Ovary (tissue), 9 donors: ENCODE data around the gene OPALIN. TPM values are rescaled to one million over a fixed set of nuclear protein-coding genes. Genes with fewer than 3 reads are reported as not detected.
A peak's percentile ranks its signal among the peaks of the same experiment; 100 is the strongest.

ENCODE experiments used
- DNase-seq, 5 donors: peaks; one replicate each; pipeline ENCODE4 v3.0.0-alpha.2; 2019 to 2020
- H3K27ac ChIP-seq, 2 donors: fragments of 200-600 bp; one replicate each; pipeline versions ENCODE4 v1.5.1 to v1.8.0; 2019 to 2022
- H3K27me3 ChIP-seq: fragments of 200-600 bp; one replicate; pipeline ENCODE4 v1.8.0; 2022
- H3K36me3 ChIP-seq: fragments of 200-600 bp; sonication (generic); one replicate; pipeline ENCODE4 v1.5.1; 2019
- H3K4me1 ChIP-seq: one replicate; pipeline ENCODE4 v1.8.1; 2013; ENCODE audit warnings: mild to moderate bottlenecking, moderate library complexity; ENCODE audit not compliant: insufficient read depth
- H3K4me3 ChIP-seq: fragments of 200-600 bp; sonication (generic); one replicate; pipeline ENCODE4 v1.5.1; 2017
- H3K9me3 ChIP-seq, 2 donors: fragments of 200-600 bp in 1 of 2; sonication (generic) in 1 of 2; one replicate each; pipeline versions ENCODE4 v1.5.1 to v1.8.1; 2013 to 2019; ENCODE audit warnings: mild to moderate bottlenecking in 1 of 2, moderate library complexity in 1 of 2
- EP300 ChIP-seq: sonication (generic); formaldehyde crosslinking; IDR thresholded peaks from one replicate; pipeline ENCODE4 v1.6.1; 2017; ENCODE audit warnings: antibody characterized with exemption
- POLR2A ChIP-seq: fragments of 450-650 bp; IDR thresholded peaks from one replicate; pipeline ENCODE4 v1.6.1; 2017; ENCODE audit warnings: antibody characterized with exemption, mild to moderate bottlenecking, moderate library complexity
- WGBS, 3 donors: extraction: QIAGEN DNeasy Blood & Tissue Kit in 1 of 3; methylation state at CpG; one replicate each; pipeline versions ENCODE4 v1.1.5 to v1.1.7; 2013 to 2017; 5-methylcytosine and 5-hydroxymethylcytosine counted together
- intact Hi-C, 4 donors: fragments of 100-400 bp; cut with DNase I; formaldehyde crosslinking; loops; one replicate each; pipeline versions ENCODE4 v1.11.0 to v1.15.1; 2022 to 2023
- polyA plus RNA-seq, 2 donors: library from polyadenylated mRNA; stranded (reverse); fragments of 200-250 nt in 1 of 2; fragments of 350-450 nt in 1 of 2; fragmentation: Illumina TruSeq in 1 of 2; extraction: RNeasy Lipid Tissue Mini Kit (QIAGEN cat#74804) in 1 of 2; gene quantifications; one replicate each; pipeline ENCODE4 v1.2.3, GENCODE V29; 2013 to 2014
- total RNA-seq, 7 donors: library from RNA; depleted of rRNA in 2 of 7; stranded (reverse); fragments of >200 nt in 2 of 7; fragmentation: NEBNext Ultra II Directional in 3 of 7; extraction: Animal tissue kit (Norgen Biotek cat#: 25700) in 3 of 7; gene quantifications; one replicate each; pipeline versions ENCODE4 v1.1.0 to v1.2.4, GENCODE V29; 2016 to 2023
- TF ChIP-seq, protein P1 (sequence below), 3 donors: fragments of 450-650 bp in 2 of 3; fragments of 200-600 bp in 1 of 3; IDR thresholded peaks; one replicate each; pipeline versions ENCODE4 v1.5.1 to v1.8.0; 2016 to 2022; ENCODE audit warnings: antibody characterized with exemption in 3 of 3, mild to moderate bottlenecking in 1 of 3
- donor health status: DM: no; HTN: no; CAD: no; lungs with moderate emphysema.
- donor health status: DM: no; HTN: no; CAD: no.
- donor health status: Bipolar disorder and iron deficiency.
- donor health status: DM: yes; HTN: yes; CAD: no.
- donor health status: DM: no; HTN: no; CAD: no.
- donor health status: DM: yes; HTN: yes; CAD: no.

Gene OPALIN
- total and polyA plus RNA-seq, 9 donors: 0.02 TPM; not detected in 8

- intact Hi-C loops: no loop called here
- no peak for DNase-seq
- no peaks in the 10 kb centered on the region for H3K9me3 ChIP-seq
- H3K36me3 ChIP-seq: no peaks in the 10 kb centered on the region
- no peak overlapping the region for H3K4me3 ChIP-seq
- peaks cover 2% of the 10 kb centered on the region for H3K4me1 ChIP-seq
- H3K27me3 ChIP-seq: no peaks in the 10 kb centered on the region
- 77 to 87% (median 78%) methylated on average over 5 of the region's 5 CpGs for WGBS, 3 donors
- H3K27ac ChIP-seq: no peak overlapping the region
- TF ChIP-seq EP300 (no peak), POLR2A (no peak)
- TF ChIP-seq, protein P1, sequence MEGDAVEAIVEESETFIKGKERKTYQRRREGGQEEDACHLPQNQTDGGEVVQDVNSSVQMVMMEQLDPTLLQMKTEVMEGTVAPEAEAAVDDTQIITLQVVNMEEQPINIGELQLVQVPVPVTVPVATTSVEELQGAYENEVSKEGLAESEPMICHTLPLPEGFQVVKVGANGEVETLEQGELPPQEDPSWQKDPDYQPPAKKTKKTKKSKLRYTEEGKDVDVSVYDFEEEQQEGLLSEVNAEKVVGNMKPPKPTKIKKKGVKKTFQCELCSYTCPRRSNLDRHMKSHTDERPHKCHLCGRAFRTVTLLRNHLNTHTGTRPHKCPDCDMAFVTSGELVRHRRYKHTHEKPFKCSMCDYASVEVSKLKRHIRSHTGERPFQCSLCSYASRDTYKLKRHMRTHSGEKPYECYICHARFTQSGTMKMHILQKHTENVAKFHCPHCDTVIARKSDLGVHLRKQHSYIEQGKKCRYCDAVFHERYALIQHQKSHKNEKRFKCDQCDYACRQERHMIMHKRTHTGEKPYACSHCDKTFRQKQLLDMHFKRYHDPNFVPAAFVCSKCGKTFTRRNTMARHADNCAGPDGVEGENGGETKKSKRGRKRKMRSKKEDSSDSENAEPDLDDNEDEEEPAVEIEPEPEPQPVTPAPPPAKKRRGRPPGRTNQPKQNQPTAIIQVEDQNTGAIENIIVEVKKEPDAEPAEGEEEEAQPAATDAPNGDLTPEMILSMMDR (IDR thresholded peaks at IDR 0.05): no peak
Observed at GRCh38 chr10:96374004-96374403, 15.2 kb upstream of the OPALIN start.

DNA sequence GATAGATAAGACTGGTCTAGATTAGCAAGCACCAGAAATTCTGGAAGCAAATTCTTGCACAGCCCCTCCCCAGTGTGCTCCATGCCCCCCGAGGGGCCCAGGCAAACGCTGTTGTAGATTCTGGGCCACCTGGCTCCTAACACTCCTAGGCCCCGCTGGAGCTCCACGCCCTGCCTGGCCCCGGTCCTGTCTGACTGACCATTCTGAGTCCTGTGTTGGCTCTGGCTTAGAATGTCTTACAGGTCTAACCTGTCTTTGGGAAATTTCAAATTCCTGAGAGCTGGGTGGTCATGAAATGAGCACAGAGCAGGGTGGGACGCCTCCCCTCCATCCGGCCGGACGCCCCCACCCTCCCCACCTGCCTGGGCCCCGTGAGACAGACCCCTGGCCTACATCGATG is 12.6 kb upstream of the OPALIN start:
- WGBS, 3 donors: 87 to 90% (median 87%) methylated on average over 11 of the region's 11 CpGs
- no peaks in the 10 kb centered on the region for H3K27me3 ChIP-seq
- H3K4me3 ChIP-seq: no peak overlapping the region
- H3K9me3 ChIP-seq: no peaks in the 10 kb centered on the region
- TF ChIP-seq, protein P1 (IDR thresholded peaks at IDR 0.05): no peak
- TF ChIP-seq POLR2A (no peak), EP300 (no peak)
- H3K4me1 ChIP-seq: peaks cover 2% of the 10 kb centered on the region
- intact Hi-C loops: no loop called here
- no peak for DNase-seq
- H3K36me3 ChIP-seq: no peaks in the 10 kb centered on the region
- no peak overlapping the region for H3K27ac ChIP-seq

DNA sequence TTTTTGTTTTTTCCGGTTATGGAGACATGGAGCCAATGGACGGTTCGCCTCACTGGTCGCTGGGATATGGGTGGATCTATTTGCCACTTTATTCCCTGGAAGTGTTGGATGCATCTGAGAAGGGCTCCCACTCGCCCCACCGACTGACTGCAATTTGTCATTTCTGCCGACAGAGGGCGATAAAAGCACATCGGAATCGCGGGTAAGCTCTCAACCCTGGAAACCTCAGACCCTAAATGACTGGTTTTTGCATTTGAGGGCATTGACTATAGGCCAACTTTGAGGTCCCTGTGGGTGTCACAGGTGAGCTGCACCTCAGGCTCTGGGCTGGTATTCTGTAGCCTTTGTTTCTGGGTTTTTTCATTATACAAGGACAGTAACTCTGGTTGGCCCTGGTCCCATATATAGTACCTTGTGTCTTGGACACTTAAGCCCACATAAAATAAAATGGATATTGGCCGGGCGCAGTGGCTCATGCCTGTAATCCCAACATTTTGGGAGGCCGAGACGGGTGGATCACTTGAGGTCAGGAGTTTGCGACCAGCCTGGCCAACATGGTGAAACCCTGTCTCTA is 11.9 kb upstream of the OPALIN start:
- Histone ChIP-seq H3K4me3 (no peak overlapping the region), H3K27me3 (no peaks in the 10 kb centered on the region), H3K4me1 (peaks cover 2% of the 10 kb centered on the region), H3K27ac (no peak overlapping the region), H3K36me3 (no peaks in the 10 kb centered on the region), H3K9me3 (no peaks in the 10 kb centered on the region)
- DNase-seq: peak in 1 of 5 donors; percentile 37
- 31 to 40% (median 36%) methylated on average over 16 of the region's 16 CpGs for WGBS, 3 donors
- TF ChIP-seq POLR2A (no peak), EP300 (no peak)
- TF ChIP-seq, protein P1 (IDR thresholded peaks at IDR 0.05): peak in 2 of 3 donors; percentile 13 to 25
- intact Hi-C loops: no loop called here

DNA sequence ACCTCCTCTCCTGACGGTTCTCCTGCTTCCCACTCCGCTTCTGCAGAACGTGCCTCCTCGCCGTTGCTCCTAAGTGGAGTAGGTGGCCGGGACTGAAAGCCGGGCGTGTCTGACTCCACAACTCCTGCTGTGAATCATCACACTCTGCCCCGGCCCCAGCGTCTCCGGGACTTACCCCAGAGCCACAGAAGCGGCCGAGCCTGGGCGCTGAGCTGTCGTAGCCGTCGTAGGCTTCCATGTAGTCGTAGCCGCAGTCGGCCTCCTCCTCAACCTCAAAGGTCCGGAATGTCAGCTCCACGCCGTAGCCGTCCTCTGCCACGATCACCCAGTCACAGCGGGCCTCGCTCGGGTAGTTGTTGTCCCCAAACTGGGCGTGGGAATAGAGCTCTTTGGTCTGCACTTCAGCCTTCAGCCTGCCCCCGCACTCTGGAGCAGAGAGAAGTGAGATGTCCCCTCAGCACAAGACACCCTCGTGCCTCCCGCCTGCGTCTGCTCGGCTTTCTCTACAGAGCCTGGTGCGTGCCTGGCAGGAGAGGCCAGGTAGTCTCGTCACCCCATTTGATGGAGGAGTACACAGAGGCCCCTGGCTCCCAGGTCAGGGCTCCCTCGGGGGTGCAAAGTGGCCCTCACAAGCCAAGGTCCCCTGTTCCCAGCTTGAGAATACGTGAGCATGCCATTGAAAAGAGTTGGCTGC is 11.2 kb upstream of the OPALIN start:
- peaks cover 2% of the 10 kb centered on the region for H3K4me1 ChIP-seq
- no peaks in the 10 kb centered on the region for H3K36me3 ChIP-seq
- H3K27ac ChIP-seq: no peak overlapping the region
- no peaks in the 10 kb centered on the region for H3K9me3 ChIP-seq
- H3K4me3 ChIP-seq: no peak overlapping the region
- intact Hi-C loops: no loop called here
- TF ChIP-seq EP300 (no peak), POLR2A (no peak)
- TF ChIP-seq, protein P1 (IDR thresholded peaks at IDR 0.05): no peak
- DNase-seq: no peak
- 85 to 87% (median 87%) methylated on average over 38 of the region's 38 CpGs for WGBS, 3 donors
- no peaks in the 10 kb centered on the region for H3K27me3 ChIP-seq
